HEK293 (cell line): Measurements from ENCODE around the gene LIG3.
A peak's percentile ranks its signal among the peaks of the same experiment; 100 is the strongest.

Experiments used
- EGR2 ChIP-seq: fragments of 450-650 bp; formaldehyde crosslinking; IDR thresholded peaks from 2 replicates; pipeline ENCODE4 v1.5.1; 2016; ENCODE audit warnings: low read depth, missing biosample characterization, missing genetic modification characterization
- MEIS1 ChIP-seq: sonication (generic); formaldehyde crosslinking; IDR thresholded peaks from 2 replicates; pipeline ENCODE4 v1.8.1; 2022; ENCODE audit warnings: missing genetic modification reagents, mild to moderate bottlenecking, borderline replicate concordance
- PBX3 ChIP-seq: sonication (generic); formaldehyde crosslinking; IDR thresholded peaks from 2 replicates; pipeline ENCODE4 v1.8.1; 2022; ENCODE audit warnings: mild to moderate bottlenecking, moderate library complexity, missing genetic modification reagents
- PRDM1 ChIP-seq: fragments of 450-650 bp; formaldehyde crosslinking; IDR thresholded peaks from 2 replicates; pipeline ENCODE4; 2016; ENCODE audit warnings: missing biosample characterization, missing genetic modification characterization
- PRDM4 ChIP-seq: fragments of 450-650 bp; formaldehyde crosslinking; IDR thresholded peaks from 2 replicates; pipeline ENCODE4 v1.5.1; 2017; ENCODE audit warnings: missing biosample characterization, missing genetic modification characterization
- ZBTB26 ChIP-seq: fragments of 450-650 bp; formaldehyde crosslinking; optimal IDR thresholded peaks from 2 replicates; pipeline ENCODE3; 2016; ENCODE audit warnings: missing biosample characterization, mild to moderate bottlenecking, missing genetic modification characterization
- ZNF223 ChIP-seq: fragments of 450-650 bp; formaldehyde crosslinking; IDR thresholded peaks from 2 replicates; pipeline ENCODE4 v1.5.1; 2016; ENCODE audit warnings: missing biosample characterization, missing genetic modification characterization
- ZNF239 ChIP-seq: fragments of 450-650 bp; formaldehyde crosslinking; IDR thresholded peaks from 2 replicates; pipeline ENCODE4 v1.5.1; 2016; ENCODE audit warnings: missing biosample characterization, missing genetic modification characterization
- ZNF24 ChIP-seq: fragments of 450-650 bp; formaldehyde crosslinking; IDR thresholded peaks from 2 replicates; pipeline ENCODE4 v1.5.1; 2016; ENCODE audit warnings: missing biosample characterization, missing genetic modification characterization
- ZNF362 ChIP-seq: fragments of 450-650 bp; formaldehyde crosslinking; IDR thresholded peaks from 2 replicates; pipeline ENCODE4 v1.5.1; 2016; ENCODE audit warnings: missing biosample characterization, missing genetic modification characterization
- ZNF473 ChIP-seq: fragments of 450-650 bp; formaldehyde crosslinking; IDR thresholded peaks from 2 replicates; pipeline ENCODE4 v1.5.1; 2017; ENCODE audit warnings: missing biosample characterization, missing genetic modification characterization
- ZNF514 ChIP-seq: fragments of 450-650 bp; formaldehyde crosslinking; IDR thresholded peaks from 2 replicates; pipeline ENCODE4 v1.5.1; 2016; ENCODE audit warnings: missing biosample characterization, missing genetic modification characterization
- ZNF530 ChIP-seq: fragments of 450-650 bp; formaldehyde crosslinking; IDR thresholded peaks from 2 replicates; pipeline ENCODE4 v1.5.1; 2016; ENCODE audit warnings: low read depth, missing biosample characterization, missing genetic modification characterization
- ZNF544 ChIP-seq: fragments of 450-650 bp; formaldehyde crosslinking; IDR thresholded peaks from 2 replicates; pipeline ENCODE4 v1.5.0; 2017; ENCODE audit warnings: missing biosample characterization, missing genetic modification characterization
- ZNF639 ChIP-seq: fragments of 450-650 bp; formaldehyde crosslinking; IDR thresholded peaks from 2 replicates; pipeline ENCODE4 v1.5.1; 2016; ENCODE audit warnings: missing biosample characterization, missing genetic modification characterization
- ZNF704 ChIP-seq: fragments of 450-650 bp; formaldehyde crosslinking; IDR thresholded peaks from 2 replicates; pipeline ENCODE4 v1.5.1; 2016; ENCODE audit warnings: missing biosample characterization, missing genetic modification characterization
- ZNF792 ChIP-seq: fragments of 450-650 bp; formaldehyde crosslinking; IDR thresholded peaks from 2 replicates; pipeline ENCODE4 v1.5.1; 2016; ENCODE audit warnings: missing biosample characterization, missing genetic modification characterization
- ZSCAN23 ChIP-seq: fragments of 450-650 bp; formaldehyde crosslinking; IDR thresholded peaks from 2 replicates; pipeline ENCODE4 v1.5.1; 2016; ENCODE audit warnings: missing biosample characterization, missing genetic modification characterization
- TF ChIP-seq, protein P1 (sequence below): fragments of 450-650 bp; formaldehyde crosslinking; IDR thresholded peaks from 2 replicates; pipeline ENCODE4 v1.5.1; 2016; ENCODE audit warnings: missing biosample characterization, missing genetic modification characterization, borderline replicate concordance
- TF ChIP-seq, protein P2 (sequence below): fragments of 450-650 bp; formaldehyde crosslinking; IDR thresholded peaks from 2 replicates; pipeline ENCODE4 v1.5.1; 2016; ENCODE audit warnings: missing biosample characterization, missing genetic modification characterization, borderline replicate concordance

The LIG3 gene

GRCh38 chr17:34980681-34981537 lies 597 bp downstream of the LIG3 start (continued):
- TF ChIP-seq PRDM4, result peak; percentile 34; the same call in 1 of the 2 replicates
- no peak for TF ChIP-seq ZNF704 (tag by site-specific recombination)
- TF ChIP-seq ZNF514 (tag by site-specific recombination), result no peak
- TF ChIP-seq, protein P1, sequence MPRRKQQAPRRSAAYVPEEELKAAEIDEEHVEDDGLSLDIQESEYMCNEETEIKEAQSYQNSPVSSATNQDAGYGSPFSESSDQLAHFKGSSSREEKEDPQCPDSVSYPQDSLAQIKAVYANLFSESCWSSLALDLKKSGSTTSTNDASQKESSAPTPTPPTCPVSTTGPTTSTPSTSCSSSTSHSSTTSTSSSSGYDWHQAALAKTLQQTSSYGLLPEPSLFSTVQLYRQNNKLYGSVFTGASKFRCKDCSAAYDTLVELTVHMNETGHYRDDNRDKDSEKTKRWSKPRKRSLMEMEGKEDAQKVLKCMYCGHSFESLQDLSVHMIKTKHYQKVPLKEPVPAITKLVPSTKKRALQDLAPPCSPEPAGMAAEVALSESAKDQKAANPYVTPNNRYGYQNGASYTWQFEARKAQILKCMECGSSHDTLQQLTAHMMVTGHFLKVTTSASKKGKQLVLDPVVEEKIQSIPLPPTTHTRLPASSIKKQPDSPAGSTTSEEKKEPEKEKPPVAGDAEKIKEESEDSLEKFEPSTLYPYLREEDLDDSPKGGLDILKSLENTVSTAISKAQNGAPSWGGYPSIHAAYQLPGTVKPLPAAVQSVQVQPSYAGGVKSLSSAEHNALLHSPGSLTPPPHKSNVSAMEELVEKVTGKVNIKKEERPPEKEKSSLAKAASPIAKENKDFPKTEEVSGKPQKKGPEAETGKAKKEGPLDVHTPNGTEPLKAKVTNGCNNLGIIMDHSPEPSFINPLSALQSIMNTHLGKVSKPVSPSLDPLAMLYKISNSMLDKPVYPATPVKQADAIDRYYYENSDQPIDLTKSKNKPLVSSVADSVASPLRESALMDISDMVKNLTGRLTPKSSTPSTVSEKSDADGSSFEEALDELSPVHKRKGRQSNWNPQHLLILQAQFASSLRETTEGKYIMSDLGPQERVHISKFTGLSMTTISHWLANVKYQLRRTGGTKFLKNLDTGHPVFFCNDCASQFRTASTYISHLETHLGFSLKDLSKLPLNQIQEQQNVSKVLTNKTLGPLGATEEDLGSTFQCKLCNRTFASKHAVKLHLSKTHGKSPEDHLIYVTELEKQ (tag by site-specific recombination), result no peak
- TF ChIP-seq, protein P2, sequence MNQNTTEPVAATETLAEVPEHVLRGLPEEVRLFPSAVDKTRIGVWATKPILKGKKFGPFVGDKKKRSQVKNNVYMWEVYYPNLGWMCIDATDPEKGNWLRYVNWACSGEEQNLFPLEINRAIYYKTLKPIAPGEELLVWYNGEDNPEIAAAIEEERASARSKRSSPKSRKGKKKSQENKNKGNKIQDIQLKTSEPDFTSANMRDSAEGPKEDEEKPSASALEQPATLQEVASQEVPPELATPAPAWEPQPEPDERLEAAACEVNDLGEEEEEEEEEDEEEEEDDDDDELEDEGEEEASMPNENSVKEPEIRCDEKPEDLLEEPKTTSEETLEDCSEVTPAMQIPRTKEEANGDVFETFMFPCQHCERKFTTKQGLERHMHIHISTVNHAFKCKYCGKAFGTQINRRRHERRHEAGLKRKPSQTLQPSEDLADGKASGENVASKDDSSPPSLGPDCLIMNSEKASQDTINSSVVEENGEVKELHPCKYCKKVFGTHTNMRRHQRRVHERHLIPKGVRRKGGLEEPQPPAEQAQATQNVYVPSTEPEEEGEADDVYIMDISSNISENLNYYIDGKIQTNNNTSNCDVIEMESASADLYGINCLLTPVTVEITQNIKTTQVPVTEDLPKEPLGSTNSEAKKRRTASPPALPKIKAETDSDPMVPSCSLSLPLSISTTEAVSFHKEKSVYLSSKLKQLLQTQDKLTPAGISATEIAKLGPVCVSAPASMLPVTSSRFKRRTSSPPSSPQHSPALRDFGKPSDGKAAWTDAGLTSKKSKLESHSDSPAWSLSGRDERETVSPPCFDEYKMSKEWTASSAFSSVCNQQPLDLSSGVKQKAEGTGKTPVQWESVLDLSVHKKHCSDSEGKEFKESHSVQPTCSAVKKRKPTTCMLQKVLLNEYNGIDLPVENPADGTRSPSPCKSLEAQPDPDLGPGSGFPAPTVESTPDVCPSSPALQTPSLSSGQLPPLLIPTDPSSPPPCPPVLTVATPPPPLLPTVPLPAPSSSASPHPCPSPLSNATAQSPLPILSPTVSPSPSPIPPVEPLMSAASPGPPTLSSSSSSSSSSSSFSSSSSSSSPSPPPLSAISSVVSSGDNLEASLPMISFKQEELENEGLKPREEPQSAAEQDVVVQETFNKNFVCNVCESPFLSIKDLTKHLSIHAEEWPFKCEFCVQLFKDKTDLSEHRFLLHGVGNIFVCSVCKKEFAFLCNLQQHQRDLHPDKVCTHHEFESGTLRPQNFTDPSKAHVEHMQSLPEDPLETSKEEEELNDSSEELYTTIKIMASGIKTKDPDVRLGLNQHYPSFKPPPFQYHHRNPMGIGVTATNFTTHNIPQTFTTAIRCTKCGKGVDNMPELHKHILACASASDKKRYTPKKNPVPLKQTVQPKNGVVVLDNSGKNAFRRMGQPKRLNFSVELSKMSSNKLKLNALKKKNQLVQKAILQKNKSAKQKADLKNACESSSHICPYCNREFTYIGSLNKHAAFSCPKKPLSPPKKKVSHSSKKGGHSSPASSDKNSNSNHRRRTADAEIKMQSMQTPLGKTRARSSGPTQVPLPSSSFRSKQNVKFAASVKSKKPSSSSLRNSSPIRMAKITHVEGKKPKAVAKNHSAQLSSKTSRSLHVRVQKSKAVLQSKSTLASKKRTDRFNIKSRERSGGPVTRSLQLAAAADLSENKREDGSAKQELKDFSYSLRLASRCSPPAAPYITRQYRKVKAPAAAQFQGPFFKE, result no peak
- TF ChIP-seq ZSCAN23 (tag by site-specific recombination), result no peak
- no peak for TF ChIP-seq ZNF223 (tag by site-specific recombination)
- peak; percentile 88 for TF ChIP-seq PRDM1 (tag by site-specific recombination)
- TF ChIP-seq MEIS1 (CRISPR knock-in tag), result no peak
- TF ChIP-seq ZNF530 (tag by site-specific recombination), result no peak
- TF ChIP-seq ZBTB26 (tag by site-specific recombination), result peak; percentile 73
- no peak for TF ChIP-seq ZNF473 (tag by site-specific recombination)
- no peak for TF ChIP-seq ZNF639
- no peak for TF ChIP-seq ZNF792
- TF ChIP-seq ZNF362 (tag by site-specific recombination), result no peak
- TF ChIP-seq ZNF544 (tag by site-specific recombination), result no peak
- TF ChIP-seq ZNF24 (tag by site-specific recombination), result no peak
- 0 out of 2 replicates have a peak, but pooled peaks have one; percentile 50 for TF ChIP-seq PBX3 (CRISPR knock-in tag)
- no peak for TF ChIP-seq ZNF239 (tag by site-specific recombination)
- no peak for TF ChIP-seq EGR2 (tag by site-specific recombination)
